COLO668 (cell line): ENCODE results near the gene PTH2R.
"Not testable (repeated sequence)": the region's sequence is repeated elsewhere in the genome, so short reads cannot be mapped to it uniquely, and the experiment has no call there.

ENCODE experiments used
- DNase-seq: peaks from one replicate; lab custom pipeline; 2025; ENCODE audit not compliant: unreplicated experiment; lab: John Stamatoyannopoulos, UW

PTH2R gene

DNA sequence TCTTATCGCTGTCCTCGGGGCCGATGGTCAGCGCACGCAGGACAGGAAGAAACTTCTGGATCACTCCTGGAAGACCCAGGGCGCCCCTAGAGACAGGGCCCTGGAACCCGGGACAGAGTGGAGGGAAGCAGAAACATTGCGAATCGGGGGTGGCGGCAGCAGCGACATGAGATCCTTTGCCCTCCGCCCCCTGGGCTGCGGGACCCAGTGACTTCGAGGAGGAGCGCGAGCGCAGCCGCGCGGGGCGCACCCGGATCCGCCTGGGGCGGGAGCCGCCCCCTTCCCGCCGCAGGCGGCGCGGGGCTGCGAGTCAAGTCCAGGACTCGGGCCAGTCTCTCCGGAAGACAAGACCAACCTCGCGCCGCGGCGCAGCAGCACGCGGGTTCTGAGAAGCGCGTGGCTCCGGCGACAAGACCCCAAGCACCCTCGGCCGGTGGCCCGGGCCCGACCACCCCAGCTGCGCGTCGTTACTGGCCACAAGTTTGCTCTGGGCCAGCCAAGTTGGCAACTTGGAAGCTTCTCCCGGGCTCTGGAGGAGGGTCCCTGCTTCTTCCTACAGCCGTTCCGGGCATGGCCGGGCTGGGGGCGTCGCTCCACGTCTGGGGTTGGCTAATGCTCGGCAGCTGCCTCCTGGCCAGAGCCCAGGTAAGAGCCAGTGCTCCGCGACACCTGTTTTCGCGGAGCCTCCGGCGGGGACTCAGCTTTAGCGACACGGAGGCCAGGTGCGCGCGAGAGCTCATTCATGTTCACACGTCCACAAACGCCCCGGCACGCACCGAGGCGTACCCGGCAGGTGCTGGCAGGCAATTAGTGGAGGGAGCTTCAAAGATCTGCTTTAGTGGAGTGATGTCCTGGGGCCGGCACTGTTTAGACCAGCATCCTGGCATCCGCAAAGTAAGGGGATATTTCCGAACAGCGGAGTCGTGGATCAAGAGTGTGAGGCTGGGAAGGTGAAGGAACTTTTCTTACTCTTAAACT is at the start of gene PTH2R:
PTH2R (plus strand) TSS at position 319 of the 978 bp plus-strand sequence; CDS start at position 571, 252 bp downstream.
- peak; percentile 97 for DNase-seq

- no peak for DNase-seq
Measured at GRCh38 chr2:208356846-208357574, 49.6 kb upstream of the PTH2R start.

DNA sequence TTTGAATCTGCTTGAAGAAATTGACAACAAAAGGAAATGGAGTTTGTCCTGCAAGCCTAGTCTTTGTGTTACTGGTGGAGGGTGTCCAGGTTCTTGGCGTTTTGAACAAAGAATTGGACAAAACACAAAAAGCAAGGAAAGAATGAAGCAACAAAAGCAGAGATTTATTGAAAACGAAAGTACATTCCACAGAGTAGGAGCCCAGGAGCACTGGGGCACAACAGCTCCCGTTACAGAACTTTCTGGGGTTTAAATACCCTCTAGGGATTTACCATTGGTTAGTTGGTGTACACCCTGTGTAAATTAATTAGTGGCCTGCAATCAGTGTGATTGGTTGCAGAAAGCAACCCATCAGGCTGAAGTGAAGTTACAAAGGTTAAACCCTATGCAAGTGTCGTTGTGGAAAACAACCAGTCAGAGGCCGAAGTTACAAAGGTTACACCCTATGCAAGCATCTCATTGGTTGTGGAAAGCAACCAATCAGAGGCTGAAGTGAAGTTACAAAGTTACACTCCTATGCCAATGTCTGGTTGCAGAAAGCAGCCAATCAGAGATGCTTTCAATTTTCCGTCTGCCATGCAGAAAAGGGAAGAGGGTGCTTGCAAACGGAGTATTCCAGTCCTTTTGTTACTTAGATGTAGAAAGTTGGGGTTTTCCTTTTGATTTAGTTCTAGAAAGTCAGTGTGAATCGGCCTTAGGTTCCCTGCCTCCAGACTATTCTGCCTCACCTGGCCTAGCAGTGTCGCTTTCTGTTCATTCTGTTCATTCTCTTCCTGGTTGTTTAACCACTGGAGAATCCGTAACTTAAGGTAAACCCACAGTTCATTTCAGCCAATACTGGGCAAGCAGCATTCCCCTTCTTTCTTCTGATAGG is 47.6 kb upstream of the PTH2R start:
- DNase-seq = no peak

DNA sequence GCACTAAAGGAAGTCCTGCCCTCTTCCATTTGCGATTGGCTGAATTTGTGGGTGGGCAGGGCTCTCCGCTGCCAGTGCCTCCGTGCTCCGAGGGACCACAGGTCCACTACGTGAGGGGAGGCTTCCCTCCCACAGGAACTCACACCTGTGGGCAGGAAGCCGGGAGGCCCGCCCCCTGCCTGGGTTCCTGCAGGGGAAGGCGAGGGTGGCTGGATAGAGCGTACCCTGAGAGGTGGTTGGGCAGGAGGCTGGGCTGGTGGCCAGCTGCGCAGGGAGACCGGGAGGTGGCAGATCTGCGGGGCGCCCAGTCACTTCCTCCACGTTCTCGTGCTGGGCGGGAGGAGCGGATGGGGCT is 47.0 kb upstream of the PTH2R start:
- no peak for DNase-seq

DNA sequence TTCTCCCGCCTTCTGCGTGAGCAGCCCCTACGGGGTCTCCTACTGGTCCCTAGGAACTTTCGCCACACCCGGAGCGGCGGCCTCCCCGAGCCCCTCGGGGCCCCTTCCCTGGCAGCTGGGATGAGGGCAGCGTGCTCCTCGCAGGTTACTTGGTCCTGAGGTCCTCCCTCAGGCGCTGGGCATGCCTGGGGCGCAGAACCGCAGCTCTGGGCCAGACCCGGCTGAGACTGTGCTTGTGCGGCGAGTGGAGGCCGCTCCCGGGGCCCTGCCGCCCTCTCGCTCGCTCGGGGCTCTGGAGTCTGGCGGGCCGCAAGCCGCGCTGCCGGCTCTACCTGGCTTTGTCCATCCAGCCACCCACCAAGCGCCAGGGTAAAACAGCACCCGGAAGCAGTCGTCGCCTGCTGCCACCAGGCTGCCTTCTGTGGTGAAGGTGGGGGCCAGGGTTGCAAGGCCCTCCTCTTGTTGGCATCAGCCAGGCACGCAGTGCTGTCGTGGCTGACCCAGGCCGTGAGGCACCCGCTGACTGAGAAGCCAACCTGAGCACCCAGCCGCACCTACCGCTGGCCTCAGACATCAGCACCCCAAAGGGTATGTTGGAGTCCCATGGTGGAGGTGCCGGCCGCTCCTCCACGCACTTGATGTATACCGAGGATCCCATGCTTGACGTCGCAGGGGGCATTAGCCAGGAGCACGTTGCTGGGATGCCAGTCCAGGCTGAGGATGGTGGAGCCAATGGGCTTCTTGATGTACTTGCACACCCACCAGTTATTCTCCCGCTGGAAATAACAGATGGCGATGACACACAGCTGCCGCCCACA is 46.1 kb upstream of the PTH2R start:
- no peak for DNase-seq

- DNase-seq = no peak
Measured at GRCh38 chr2:208361077-208361441, 45.5 kb upstream of the PTH2R start.

GRCh38 chr2:208363485-208363884 is 43.1 kb upstream of the PTH2R start:
- no peak for DNase-seq

DNA sequence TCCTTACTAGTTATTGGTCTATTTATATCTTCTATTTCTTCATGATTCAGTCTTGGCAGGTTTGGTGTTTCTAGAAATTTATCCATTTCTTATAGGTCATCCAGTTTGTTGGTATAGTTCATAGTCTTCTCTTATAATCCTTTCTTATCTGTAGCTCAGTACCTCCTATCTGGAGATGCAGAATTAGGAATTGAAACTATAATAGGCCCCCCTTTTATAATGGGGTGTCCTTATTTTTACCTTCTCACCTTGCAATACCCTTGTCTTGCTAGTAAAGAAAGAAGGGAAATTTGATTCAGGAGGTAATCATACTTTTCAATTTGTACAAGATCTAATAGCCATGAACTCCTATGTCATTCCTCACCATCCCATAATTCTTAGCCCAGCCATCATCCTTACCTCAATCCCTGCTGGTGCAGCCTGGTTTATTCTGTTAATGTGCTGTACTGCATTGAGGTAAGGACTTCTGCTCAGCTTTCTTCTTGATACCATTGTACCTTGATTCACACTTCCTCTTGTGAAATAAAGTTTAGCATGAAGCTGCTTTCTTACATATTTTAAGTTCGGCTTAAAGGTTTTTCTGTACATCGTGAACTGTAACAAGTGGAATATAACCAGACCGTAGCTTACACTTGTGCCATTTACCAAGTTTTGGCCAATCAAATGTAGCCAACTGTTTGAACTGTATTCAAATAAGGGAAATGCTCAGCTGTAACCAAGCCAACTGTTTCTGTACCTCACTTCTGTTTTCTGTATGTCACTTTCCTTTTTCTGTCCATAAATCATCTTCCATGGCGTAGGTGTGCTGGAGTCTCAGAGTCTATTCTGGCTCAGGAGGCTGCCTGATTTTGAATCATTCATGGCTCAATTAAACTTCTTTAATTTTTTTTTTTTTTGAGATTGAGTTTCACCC is 40.1 kb upstream of the PTH2R start:
- DNase-seq = no peak

DNA sequence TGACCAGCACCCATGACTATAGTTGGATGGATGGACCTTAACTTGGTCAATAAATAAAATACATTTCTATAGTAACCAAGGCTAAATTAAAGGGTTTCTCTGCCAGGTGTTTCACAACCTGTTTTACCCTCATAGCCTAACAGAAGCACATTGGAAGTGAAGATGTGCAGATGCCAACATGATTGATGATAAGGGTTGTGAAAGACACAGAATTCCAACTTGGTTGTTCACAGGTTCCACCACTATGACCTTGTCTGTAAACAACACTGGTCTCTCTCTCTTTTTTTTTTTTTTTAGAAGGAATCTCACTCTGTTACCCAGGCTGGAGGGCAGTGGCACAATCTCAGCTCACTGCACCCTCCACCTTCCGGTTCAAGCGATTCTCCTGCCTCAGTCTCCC is 37.5 kb upstream of the PTH2R start:
- no peak for DNase-seq

GRCh38 chr2:208370881-208371633 is 35.5 kb upstream of the PTH2R start:
- DNase-seq = no peak

- no peak for DNase-seq
Measured at GRCh38 chr2:208371634-208371935, 35.0 kb upstream of the PTH2R start.

GRCh38 chr2:208373460-208374089 is 33.0 kb upstream of the PTH2R start:
- peak; percentile 44 for DNase-seq

DNA sequence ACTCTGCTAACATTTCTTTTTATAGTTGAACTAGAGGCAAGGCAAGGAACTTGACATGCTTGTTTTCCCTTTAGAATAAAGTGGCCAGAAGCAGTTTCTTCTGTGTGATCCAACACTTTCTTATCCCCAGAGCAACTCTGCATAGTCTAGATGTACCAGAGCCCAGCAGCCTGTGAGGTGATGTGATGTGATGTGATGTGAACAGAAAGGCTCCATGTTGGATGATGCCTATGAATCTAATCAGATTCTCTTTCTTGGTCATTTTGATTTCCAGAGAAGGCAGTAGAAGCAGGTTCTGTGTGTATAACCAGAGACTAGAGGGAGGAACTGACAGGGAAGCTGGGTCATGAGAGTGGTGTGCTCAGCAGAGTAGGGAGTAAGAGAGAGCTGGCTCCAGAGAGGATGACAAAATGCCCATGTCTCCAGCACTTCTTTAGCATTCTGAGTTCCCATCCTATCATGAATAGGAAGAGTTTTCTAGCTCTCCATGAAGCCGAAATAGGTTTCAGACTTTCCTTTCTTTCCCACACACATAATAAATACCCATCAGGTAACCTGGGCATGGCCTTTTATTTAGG is 31.0 kb upstream of the PTH2R start:
- no peak for DNase-seq

DNA sequence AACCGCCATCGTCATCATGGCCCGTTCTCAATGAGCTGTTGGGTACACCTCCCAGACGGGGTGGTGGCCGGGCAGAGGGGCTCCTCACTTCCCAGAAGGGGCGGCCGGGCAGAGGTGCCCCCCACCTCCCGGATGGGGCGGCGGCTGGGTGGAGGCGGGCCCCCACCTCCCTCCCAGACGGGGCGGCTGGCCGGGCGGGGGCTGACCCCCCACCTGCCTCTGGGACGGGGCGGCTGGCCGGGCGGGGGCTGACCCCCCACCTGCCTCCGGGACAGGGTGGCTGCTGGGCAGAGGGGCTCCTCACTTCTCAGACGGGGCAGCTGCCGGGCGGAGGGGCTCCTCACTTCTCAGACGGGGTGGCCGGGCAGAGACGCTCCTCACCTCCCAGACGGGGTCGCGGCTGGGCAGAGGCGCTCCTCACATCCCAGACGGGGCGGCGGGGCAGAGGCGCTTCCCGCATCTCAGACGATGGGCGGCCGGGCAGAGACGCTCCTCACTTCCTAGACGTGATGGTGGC is 29.2 kb upstream of the PTH2R start:
- DNase-seq = not testable (repeated sequence)

DNA sequence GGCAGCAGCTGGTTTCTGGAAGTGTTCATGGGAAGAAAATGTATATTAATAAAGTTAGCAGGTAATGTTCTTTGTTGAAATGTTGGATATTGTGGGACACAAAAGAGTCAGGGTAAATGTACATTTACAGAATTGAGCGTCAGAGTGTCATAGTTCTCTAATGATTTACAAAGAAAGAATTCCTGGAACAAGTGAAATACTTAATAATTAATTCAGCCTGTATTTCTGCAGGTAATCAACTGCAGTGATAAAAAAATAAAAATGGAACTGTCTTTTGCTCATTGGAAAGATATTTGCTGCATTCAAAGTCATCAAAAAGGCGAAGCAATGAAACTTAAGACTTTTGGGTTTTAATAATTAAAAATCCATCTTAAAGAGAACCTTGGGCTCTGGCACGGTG is 27.4 kb upstream of the PTH2R start:
- no peak for DNase-seq

DNA sequence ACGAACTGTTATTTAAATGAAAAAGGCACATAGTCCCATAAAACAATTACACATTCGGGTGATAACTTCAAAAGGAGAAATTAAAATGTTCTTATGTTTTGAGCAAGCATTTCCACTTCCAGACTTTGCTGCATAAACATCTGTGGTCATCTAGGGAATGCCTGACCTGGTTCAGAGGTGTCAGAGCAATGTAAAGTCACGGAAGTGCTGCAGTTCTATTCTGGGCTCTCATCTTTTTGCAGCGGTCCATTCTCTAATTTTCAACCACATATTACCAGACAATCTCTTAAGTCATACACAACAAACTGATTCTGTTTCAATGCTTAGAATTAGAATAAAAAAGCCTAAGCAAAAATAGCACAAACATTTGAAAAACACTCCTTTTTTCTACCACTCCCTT is 22.0 kb upstream of the PTH2R start:
- DNase-seq = no peak

GRCh38 chr2:208386541-208386940 is 20.1 kb upstream of the PTH2R start:
- DNase-seq = no peak

GRCh38 chr2:208389940-208390339 is 16.7 kb upstream of the PTH2R start:
- DNase-seq = no peak
